Stimulated activated CD8-positive, alpha-beta memory T cell treated with anti-CD3 and anti-CD28 coated beads, Interleukin-15, amount 100 ng/mL, for 48 hours (primary cell): ENCODE data around the gene TRMT44.
"Not testable (repeated sequence)": the region's sequence is repeated elsewhere in the genome, so short reads cannot be mapped to it uniquely, and the experiment has no call there.

Source experiments
- DNase-seq, 2 donors: peaks; one replicate each; pipeline ENCODE4 v3.0.0-alpha.2; 2020; ENCODE audit warnings: low read depth in 2 of 2

The TRMT44 gene

DNA sequence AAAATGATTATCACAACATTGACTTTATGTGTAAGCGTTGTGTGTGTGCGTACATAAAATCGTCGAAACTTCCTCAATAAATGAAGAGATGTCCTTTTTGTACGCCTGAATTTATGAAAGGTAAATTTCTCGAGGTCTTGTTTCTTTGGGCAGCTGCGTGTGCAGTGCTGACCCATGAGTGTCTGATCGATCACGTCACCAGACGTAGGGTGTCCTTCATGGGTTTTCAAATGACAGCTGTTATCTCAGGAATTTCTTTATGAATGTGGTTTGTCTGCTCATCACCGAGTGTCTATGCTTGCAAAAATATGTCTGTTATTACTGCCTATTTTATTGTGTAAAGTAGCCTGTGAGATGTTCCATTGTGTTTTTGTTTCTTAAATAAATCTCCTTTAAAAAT, 71.9 kb downstream of the TRMT44 start:
- no peak for DNase-seq

DNA sequence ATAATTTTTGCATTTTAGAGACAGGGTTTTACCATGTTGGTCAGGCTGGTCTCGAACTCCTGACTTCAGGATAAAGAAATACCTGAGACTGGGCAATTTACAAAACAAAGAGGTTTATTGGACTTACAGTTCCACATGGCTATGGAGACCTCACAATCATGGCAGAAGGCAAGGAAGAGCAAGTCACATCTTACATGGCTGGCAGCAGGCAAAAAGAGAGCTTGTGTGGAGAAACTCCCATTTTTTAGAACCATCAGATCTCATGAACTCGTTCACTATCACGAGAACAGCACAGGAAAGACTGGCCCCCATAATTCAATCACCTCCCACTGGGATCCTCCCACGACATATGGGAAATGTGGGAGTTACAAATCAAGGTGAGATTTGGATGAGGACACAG, 72.5 kb downstream of the TRMT44 start:
- not testable (repeated sequence) for DNase-seq

DNA sequence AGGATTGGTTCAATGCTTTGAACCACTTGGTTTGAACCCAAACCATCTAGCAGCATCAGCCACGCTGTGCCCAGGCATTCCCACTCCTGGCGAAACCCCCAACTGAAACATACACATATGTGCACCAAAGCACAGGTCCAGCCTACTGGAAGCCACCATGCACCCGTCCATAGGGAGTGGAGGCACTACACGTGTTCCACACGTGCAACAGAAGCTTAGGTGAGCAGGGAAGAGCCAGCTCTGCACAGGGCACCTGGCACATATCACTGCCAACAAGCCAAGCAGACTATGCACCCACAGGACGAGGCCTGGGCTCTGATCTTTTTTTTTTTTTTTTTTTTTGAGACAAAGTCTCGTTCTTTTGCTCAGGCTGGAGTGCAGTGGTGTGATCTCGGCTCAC, 73.4 kb downstream of the TRMT44 start:
- no peak for DNase-seq

DNA sequence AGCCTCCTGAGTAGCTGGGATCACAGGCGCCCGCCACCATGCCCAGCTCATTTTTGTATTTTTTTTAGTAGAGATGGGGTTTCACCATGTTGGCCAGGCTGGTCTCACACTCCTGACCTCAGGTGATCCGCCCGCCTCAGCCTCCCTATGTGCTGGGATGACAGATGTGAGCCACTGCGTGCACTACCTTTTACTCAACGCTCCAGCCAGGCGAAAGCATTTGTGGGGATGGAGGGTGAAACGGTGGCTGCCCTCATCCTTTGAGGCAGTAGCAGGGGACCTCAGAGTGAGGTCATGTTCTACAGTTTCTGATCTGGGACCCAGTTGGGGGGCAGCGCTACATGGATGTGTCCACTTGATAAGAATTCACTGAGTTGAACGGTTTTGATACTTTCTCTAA, 73.8 kb downstream of the TRMT44 start:
- no peak for DNase-seq

DNA sequence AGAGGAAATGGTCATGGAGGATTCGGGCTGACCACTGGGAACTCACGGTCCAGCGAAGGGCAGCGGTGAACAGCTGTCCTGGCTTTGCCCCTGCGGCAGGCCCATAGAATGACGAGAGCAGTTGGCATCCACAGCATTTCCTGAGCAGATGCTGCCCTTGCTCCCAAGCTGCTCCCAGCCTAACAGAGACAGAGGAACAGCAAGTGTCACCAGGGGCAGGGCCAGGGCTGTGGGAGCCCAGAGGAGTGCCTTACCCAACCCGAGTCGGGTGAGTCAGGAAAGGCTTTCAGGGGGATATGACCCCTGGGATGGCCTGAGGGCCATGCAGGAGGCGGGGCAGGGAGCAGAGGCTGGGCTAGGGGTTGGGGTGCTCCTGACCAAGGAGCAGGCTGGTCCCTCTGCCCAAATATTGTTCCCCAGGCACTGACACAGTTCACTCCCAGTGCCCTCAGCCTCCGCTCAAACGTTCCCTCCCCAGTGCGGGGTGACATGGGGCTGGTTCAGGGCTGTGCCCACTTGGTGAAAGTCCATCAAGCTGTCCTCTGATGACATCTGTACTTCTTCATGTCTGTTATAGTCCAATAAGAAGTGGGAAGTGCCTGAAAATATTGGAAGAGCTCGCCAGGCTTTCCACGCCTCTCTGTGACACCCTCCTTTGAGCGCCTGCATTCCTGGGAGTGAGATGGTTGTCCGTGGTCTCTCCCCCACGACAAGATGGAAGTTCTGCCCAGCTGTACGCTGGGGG, 74.9 kb downstream of the TRMT44 start:
- DNase-seq, result no peak

DNA sequence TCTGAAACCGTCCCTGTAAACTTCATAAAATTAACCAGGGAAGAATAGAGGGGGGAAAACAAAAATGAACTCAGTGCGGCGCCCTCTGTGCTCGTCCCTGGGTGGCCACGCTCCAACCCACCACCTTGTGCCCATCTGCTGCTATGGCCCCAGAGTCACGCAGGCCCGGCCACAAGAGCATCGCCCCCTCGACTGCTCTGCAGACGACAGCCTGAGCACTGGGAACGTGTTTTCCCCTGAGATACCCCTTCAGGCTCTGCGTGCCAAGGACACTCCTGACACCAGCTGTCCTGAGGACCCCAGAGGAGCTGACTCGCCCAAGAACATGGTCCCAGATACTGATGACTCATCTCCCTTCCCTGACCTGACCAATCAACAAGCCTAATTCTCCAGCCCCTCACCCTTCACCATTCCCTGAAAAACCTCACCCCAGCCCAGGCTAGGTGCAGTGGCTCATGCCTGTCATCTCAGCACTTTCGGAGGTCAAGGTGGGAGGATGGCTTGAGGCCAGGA, 75.5 kb downstream of the TRMT44 start:
- DNase-seq, result no peak

DNA sequence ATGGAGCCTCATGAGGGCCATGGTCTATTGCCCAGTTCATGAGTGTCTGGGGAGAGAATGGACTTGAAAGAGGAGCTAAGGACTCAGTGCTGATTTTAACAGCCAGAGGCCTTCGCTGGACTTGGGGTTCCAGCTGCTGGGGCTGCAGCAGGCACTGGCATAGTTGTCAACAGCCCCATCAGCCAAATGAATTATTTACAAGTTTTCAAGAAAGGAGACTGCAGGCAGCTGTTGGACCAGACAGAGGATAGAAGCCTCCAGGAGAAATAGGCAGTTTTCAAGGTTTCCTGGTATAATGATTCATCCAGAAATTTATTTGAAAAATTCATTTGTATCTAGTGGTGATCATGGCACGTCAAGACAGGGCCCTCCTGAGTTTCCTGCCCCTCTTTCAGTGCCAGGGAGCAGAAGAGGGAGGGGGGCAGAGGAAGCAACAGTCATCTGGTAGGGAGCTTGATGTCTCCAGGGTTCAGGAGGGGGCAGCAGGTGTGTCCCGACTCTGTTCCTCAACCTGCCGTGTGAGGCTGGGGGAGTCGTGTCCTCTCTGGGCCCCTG, 76.5 kb downstream of the TRMT44 start:
- no peak for DNase-seq

DNA sequence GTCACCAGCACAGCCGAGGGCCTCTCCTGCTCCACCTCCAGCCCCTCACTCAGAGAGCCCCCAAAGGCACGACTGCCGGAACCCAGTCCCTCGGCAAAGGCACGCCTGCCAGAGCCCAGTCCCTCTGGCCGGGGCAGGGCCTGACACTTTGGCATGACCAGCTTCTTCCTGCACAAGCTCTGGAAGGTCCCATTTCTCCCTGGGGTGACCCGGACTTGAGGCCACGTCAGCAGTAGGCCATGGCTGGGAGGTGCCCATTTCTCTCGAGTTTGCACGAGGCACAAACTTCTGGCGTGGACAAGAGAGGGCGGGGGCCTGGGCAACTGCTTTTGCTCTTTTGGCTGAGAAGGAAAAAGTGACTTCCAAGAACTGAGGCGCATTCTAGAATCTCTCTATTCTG, 77.4 kb downstream of the TRMT44 start:
- no peak for DNase-seq

DNA sequence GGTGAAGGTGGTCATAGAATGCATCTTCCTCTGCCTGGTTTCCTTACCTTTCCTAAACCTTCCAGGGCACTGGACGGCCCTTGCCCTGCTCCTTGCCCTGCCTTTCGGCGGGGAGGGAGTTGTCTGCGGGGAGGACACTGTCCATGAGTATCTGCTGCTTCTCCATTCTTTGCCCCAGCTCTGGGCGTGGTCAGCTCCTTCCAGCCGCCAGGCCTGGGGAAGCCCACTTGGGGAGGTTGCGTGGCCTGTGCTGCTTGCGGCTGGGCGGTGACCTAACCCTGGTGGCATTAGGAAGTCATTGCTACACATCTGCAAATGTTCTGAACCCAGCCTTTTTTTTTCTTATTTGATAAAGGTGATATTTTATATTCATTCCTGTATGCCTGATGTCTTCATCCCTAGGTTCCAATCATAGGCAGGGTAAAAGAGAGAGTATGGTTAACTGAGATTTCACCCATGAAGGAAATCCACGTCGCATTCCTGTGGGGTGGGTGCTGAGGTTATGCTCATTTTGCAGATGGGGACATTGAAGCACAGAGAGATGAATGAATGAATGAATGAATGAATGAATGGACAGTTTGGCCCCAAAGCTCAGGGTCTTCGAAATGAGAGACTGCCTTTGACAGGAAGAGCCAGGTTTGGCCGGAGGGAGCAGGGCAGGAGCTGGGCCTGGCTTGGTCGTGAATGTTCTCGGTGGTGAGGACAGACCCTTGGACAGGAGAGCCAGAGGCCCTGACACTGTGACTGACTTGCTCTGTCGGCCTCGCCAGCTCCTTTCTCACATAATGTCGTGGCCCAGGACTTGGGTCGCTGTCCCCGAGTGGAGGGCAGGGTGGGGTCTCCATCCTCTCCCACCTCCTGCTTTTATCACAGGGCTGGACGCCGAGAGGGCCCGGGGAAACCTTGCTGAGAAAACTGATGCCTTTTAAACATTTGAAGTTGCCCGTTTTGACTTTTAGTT, 81.9 kb downstream of the TRMT44 start:
- no peak for DNase-seq

DNA sequence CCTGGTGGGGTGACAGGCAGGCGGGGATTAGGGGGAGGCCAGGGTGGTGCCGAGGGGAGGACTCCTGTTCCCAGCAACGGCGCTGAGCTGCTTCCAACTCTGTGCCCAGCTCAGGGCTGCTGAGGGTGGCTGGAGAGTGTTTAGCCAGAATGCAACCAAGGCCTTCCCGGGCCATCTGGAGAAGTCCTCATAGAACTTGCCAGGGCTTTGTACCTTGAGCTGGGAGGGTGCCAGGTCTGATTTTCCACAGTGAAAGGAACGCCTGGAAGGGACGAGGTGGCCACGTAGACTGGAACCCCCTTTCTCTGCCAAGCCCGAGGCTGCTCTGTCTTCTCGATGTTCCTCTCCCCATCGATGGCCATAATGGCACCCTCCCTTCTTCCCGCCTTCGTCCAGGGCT, 82.6 kb downstream of the TRMT44 start:
- no peak for DNase-seq

DNA sequence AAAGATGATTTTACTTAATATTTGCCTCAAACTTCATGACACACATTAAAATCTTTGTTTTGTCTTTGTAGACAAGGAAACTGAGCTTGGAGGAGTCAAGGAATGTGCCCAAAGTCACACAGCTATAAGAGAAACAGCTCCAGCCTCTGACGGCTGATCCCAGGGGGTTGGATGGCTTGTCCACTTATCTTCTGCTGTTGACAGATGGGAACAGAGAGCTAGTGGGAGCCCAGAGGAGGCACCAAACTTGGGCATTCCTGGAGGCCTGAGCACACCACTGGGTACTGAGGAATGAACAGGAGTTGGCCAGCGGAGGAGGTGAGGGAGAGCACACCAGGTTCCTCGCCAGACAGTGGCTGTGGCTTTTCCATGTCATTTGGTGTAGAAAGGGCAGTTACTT, 83.2 kb downstream of the TRMT44 start:
- no peak for DNase-seq

DNA sequence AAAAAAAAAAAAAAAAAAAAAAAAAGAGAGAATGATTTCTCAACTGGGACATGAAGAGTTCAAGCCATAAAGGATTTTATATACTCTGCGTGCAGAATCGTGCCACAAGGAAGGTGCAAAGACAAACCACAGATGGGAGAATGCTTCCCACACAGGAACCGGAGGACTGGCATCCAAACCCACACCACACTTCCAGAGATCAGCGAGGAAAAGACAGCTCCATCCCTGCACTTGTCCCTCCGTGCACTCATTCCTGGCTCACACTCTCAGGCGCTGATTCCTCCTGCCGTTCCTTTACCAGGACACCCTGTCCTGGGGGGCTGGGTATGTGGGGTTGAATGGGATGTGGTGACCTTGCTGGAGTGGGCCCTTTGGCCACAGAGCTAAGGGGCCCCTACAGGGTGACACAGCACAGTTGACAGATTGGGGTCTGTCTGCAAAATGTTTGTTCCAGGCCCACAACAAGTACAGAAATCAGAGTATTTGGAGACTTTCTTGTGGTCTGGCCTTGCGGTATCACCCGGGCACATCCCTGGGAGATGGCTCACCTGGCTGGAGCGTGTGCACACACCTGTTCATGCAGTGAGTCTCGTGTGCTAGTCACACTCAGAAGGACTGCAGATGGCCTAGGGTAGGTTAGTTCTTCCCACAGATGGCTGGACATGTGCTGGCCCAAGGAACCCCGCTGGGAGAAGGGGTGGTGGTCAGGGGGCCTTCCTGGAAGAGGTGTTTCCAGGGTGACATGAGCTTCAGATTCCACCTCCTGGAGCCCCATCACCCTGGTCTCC, 84.2 kb downstream of the TRMT44 start:
- no peak for DNase-seq

DNA sequence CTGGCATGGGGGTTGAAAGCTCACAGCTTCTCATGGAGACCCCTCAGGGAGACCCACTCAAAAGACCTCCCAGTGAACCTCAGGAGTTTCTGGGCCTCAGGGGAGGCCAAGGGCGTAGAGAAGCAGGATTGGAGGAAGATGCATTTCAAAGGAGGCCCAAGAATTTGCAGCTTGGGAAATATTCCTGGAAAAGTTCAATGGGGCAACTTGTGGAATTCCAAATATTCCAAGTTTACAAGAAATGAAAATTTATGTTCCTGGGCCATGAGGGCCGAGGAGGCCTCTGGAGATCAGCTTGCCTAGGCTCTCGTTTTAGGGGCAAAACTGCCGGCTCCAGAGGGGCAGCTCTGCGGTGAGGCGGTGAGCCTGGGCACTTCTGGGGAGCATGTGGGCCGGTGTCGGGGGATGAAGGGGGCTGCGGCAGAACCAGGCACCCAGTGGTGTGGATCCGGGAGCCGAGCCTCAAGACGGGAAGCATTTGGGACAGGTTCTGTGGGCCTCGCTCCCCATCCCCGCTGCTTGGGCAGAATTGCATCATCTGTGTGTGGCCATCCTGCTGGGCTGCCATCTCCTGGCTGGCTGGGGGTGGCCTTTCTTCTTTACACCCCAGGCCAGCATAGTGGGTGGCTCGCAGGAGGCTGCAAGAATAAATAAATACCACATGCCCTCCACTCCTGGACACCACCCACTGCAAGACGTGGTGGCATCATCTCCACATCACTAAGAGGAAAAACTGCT, 85.0 kb downstream of the TRMT44 start:
- DNase-seq, result no peak
